Adrenal gland (tissue), 12 donors: ENCODE data around the gene NEO1. TPM values are rescaled to one million over a fixed set of nuclear protein-coding genes. Genes with fewer than 3 reads are reported as not detected.

Experiments used
- DNase-seq, 7 donors: peaks; one replicate each; pipeline ENCODE4 v3.0.0-alpha.2; 2019 to 2020
- H3K27ac ChIP-seq, 5 donors: fragments of 200-600 bp; sonication (generic) in 4 of 5; 1 replicate in 3 of 5; 2 replicates in 2 of 5; pipeline versions ENCODE4 v1.5.1 to v1.8.0; 2016 to 2020; ENCODE audit warnings: mild to moderate bottlenecking in 1 of 5
- H3K27me3 ChIP-seq: fragments of 200-600 bp; 2 replicates; pipeline ENCODE4 v1.8.0; 2021
- H3K36me3 ChIP-seq, 2 donors: fragments of 200-600 bp; replicated peaks in 1 of 2; 1 replicate in 1 of 2; 2 replicates in 1 of 2; pipeline versions ENCODE4 v1.5.1 to v1.8.0; 2018 to 2022
- H3K4me1 ChIP-seq, 2 donors: fragments of 200-600 bp; replicated peaks in 1 of 2; 1 replicate in 1 of 2; 2 replicates in 1 of 2; pipeline versions ENCODE4 v1.5.1 to v1.8.0; 2018 to 2021
- H3K4me3 ChIP-seq, 4 donors: fragments of 200-600 bp; sonication (generic) in 3 of 4; one replicate each; pipeline ENCODE4 v1.5.1; 2016 to 2018
- H3K9me3 ChIP-seq, 3 donors: fragments of 200-600 bp; sonication (generic) in 1 of 3; replicated peaks in 1 of 3; 1 replicate in 2 of 3; 2 replicates in 1 of 3; pipeline versions ENCODE4 v1.5.1 to v1.8.0; 2016 to 2021
- POLR2A ChIP-seq, 2 donors: fragments of 450-650 bp; IDR thresholded peaks; one replicate each; pipeline ENCODE4 v1.6.1; 2017; ENCODE audit warnings: antibody characterized with exemption in 2 of 2, mild to moderate bottlenecking in 2 of 2, moderate library complexity in 1 of 2
- WGBS, 4 donors: extraction: QIAGEN DNeasy Blood & Tissue Kit in 2 of 4; methylation state at CpG; one replicate each; pipeline versions ENCODE4 v1.1.5 to v1.1.7; 2013 to 2017; 5-methylcytosine and 5-hydroxymethylcytosine counted together
- intact Hi-C, 2 donors: fragments of 100-400 bp; cut with DNase I; formaldehyde crosslinking; loops; one replicate each; pipeline versions ENCODE4 v1.14.1 to v1.15.0; 2022 to 2023
- polyA plus RNA-seq, 3 donors: library from polyadenylated mRNA; stranded (reverse); fragments of 200-250 nt in 2 of 3; fragments of 350-450 nt in 1 of 3; fragmentation: Illumina TruSeq in 1 of 3; extraction: RNeasy Lipid Tissue Mini Kit (QIAGEN cat#74804) in 1 of 3; gene quantifications; one replicate each; pipeline ENCODE4 v1.2.3, GENCODE V29; 2013 to 2014
- total RNA-seq, 9 donors: library from RNA; depleted of rRNA in 4 of 9; stranded (reverse); fragments of >200 nt in 4 of 9; fragments of 120-200 nt in 1 of 9; fragmentation: NEBNext Ultra II Directional in 1 of 9; extraction: Animal tissue kit (Norgen Biotek cat#: 25700) in 1 of 9; gene quantifications; one replicate each; pipeline versions ENCODE4 v1.1.0 to v1.2.4, GENCODE V29; 2013 to 2023
- TF ChIP-seq, protein P1 (sequence below), 6 experiments: fragments of 450-650 bp in 4 of 6; fragments of 200-600 bp in 2 of 6; sonication (generic) in 1 of 6; IDR thresholded peaks; 1 replicate in 5 of 6; 2 replicates in 1 of 6; pipeline versions ENCODE4 v1.5.1 to v1.8.0; 2016 to 2021; ENCODE audit warnings: antibody characterized with exemption in 6 of 6, mild to moderate bottlenecking in 2 of 6, moderate library complexity in 1 of 6
- donor health status: healthy with polysubstance abuse.
- donor health status: Bipolar disorder and iron deficiency.
- donor health status: DM: yes; HTN: yes; CAD: no.
- donor health status: DM: no; HTN: no; CAD: no.
- donor health status: DM: no; HTN: no; CAD: no.
- donor health status: DM: yes; HTN: yes; CAD: no.

NEO1 gene
- total and polyA plus RNA-seq, 12 donors, result 5.7 to 28.6 (median 17.1) TPM

DNA sequence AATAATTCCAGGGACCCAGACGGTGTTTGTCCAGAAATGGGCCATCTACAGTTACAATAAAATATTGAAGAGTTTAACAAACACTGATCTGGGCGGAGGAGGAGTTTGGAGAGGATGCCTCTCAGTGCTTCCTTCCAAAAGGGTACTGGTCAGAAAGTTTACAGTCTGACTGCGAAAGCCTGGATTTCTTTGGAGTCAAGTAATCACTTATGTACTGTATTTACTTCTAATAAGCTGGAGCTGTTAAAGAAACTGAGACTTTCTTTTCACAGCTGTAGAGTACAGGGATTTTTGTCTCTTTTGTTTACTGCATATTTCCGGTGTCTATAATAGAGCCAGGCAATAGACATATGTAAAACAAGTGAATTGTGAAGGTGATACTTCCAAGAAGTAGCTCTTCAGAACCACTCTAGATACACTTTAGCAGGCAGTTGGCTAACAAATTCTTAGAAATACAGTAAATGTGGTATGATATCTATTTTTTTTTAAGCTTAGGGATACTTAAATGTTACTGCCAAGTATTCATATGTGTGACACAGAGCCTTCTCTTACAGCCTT lies 22.1 kb upstream of the NEO1 start:
- TF ChIP-seq, protein P1, sequence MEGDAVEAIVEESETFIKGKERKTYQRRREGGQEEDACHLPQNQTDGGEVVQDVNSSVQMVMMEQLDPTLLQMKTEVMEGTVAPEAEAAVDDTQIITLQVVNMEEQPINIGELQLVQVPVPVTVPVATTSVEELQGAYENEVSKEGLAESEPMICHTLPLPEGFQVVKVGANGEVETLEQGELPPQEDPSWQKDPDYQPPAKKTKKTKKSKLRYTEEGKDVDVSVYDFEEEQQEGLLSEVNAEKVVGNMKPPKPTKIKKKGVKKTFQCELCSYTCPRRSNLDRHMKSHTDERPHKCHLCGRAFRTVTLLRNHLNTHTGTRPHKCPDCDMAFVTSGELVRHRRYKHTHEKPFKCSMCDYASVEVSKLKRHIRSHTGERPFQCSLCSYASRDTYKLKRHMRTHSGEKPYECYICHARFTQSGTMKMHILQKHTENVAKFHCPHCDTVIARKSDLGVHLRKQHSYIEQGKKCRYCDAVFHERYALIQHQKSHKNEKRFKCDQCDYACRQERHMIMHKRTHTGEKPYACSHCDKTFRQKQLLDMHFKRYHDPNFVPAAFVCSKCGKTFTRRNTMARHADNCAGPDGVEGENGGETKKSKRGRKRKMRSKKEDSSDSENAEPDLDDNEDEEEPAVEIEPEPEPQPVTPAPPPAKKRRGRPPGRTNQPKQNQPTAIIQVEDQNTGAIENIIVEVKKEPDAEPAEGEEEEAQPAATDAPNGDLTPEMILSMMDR (IDR thresholded peaks at IDR 0.05), result no peak
- no peak for TF ChIP-seq POLR2A (IDR thresholded peaks at IDR 0.05)
- no peaks in the 10 kb centered on the region for H3K27me3 ChIP-seq
- no peaks in the 10 kb centered on the region for H3K9me3 ChIP-seq
- intact Hi-C loops, result no loop called here
- no peaks in the 10 kb centered on the region for H3K36me3 ChIP-seq
- no peak for DNase-seq
- no peaks in the 10 kb centered on the region for H3K4me1 ChIP-seq
- H3K27ac ChIP-seq, result no peak overlapping the region
- whole genome bisulfite sequencing, 4 donors, result 75 to 82% (median 81%) methylated on average over 4 of the region's 4 CpGs
- H3K4me3 ChIP-seq, result no peak overlapping the region

DNA sequence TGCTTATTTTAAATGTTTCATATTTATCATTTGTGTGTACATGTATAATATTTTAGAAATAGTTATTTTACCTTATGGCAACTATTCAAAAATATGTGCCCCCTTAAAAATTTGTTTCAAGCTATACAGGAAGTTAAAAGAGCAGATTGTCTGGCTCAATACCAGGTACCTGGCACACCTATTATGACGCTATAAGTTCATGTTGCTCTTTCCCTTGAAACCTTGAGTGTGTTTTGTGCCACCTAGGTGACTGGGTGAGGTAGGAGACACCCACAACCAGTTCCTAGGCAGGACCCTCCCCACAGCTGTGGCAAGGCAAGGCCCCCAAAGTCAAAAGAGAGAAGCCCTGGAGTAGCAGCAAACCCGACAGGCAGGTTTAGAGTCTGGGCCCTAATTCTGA lies 20.6 kb upstream of the NEO1 start:
- no peaks in the 10 kb centered on the region for H3K4me1 ChIP-seq
- H3K36me3 ChIP-seq, result no peaks in the 10 kb centered on the region
- 80 to 92% (median 89%) methylated on average over 2 of the region's 2 CpGs for WGBS, 4 donors
- DNase-seq, result no peak
- no peaks in the 10 kb centered on the region for H3K27me3 ChIP-seq
- no peak overlapping the region for H3K4me3 ChIP-seq
- intact Hi-C loops, result no loop called here
- H3K27ac ChIP-seq, result no peak overlapping the region
- no peaks in the 10 kb centered on the region for H3K9me3 ChIP-seq
- no peak for TF ChIP-seq POLR2A (IDR thresholded peaks at IDR 0.05)
- TF ChIP-seq, protein P1 (IDR thresholded peaks at IDR 0.05), result no peak

DNA sequence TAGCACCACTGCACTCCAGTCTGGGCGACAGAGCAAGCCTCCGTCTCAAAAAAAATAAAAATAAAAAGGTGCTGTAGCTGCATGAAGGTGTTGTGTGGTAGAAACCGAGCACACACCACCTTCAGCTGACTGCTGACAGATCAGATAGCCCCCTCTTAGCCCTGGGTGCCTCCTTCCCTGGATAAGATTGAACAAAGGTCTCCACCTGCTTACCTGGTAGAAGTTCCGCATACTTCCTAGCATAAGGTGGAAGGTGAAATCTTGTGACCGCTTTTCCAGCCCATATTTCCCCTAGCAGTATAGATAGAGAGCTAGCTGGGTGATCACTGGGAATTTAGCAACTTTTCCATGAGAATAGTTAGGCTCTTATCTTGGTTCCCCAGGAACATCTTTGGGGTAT lies 18.7 kb upstream of the NEO1 start:
- no peak overlapping the region for H3K4me3 ChIP-seq
- no peaks in the 10 kb centered on the region for H3K27me3 ChIP-seq
- 81 to 89% (median 82%) methylated on average over 5 of the region's 5 CpGs for WGBS, 4 donors
- no peak for DNase-seq
- no peak for TF ChIP-seq POLR2A (IDR thresholded peaks at IDR 0.05)
- TF ChIP-seq, protein P1 (IDR thresholded peaks at IDR 0.05), result no peak
- intact Hi-C loops, result no loop called here
- no peaks in the 10 kb centered on the region for H3K4me1 ChIP-seq
- no peaks in the 10 kb centered on the region for H3K9me3 ChIP-seq
- H3K36me3 ChIP-seq, result no peaks in the 10 kb centered on the region
- H3K27ac ChIP-seq, result no peak overlapping the region

DNA sequence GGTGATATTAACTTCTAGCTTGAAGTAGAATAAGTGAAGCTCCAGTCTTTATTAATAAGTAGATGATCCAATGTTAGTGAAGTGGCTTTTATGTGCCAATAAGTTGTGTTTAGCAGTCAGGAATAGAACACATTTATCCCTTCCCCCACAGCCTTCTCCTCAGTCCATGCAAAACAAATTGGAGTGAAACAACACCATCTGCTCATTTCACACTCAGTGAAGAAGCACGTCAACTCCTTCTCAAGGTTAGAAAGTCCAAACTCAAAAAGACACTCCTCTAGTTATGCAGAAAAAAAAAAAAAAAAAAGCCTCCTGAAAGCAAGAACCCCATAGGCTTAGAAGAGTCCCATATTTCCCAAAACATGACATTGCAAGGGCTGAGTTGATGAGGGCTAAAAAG lies 18.0 kb upstream of the NEO1 start:
- 43 to 71% (median 51%) methylated on average over 1 of the region's 1 CpG for WGBS, 4 donors
- DNase-seq, result no peak
- H3K27me3 ChIP-seq, result no peaks in the 10 kb centered on the region
- no peaks in the 10 kb centered on the region for H3K4me1 ChIP-seq
- no peaks in the 10 kb centered on the region for H3K9me3 ChIP-seq
- no peak overlapping the region for H3K4me3 ChIP-seq
- H3K36me3 ChIP-seq, result no peaks in the 10 kb centered on the region
- TF ChIP-seq, protein P1 (IDR thresholded peaks at IDR 0.05), result no peak
- TF ChIP-seq POLR2A (IDR thresholded peaks at IDR 0.05), result no peak
- H3K27ac ChIP-seq, result no peak overlapping the region
- intact Hi-C loops, result no loop called here
